ENCODE results near the gene NKAIN2. TPM values are rescaled to one million over a fixed set of nuclear protein-coding genes. Genes with fewer than 3 reads are reported as not detected.

The NKAIN2 gene
- total RNA-seq, 4 donors from 2014 or later = 0.31 to 0.58 (median 0.39) TPM; not detected in 1

DNA sequence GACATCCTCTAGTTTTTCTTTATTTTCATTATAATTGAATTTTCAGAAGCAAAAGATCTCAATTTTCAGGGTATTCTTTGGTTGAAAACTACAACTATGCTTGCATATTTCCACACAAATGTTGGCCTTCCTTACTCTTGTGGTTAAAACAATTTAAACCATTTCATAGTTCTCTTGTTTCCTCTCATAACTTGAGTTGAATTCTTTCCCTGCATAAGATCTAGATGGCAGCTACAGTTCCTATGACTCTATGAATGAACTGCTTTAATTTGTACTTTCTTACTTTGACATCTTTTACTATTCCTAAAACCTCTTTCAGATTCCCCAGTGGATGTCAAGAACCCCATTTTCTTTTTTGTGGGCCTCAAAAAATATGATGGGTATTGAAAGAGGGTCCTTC lies 564.5 kb downstream of the NKAIN2 start:
- ATAC-seq (no peak), DNase-seq (no peak)
- Histone ChIP-seq H3K27ac (no peak overlapping the region), H3K36me3 (no peaks in the 10 kb centered on the region), H3K4me3 (no peak overlapping the region), H3K27me3 (no peaks in the 10 kb centered on the region), H3K9me3 (no peaks in the 10 kb centered on the region), H3K4me1 (no peaks in the 10 kb centered on the region)
- intact Hi-C loops (cut with DNase I; ENCODE audit: low total_unique reads) = no loop called here
- TF ChIP-seq, protein P1, sequence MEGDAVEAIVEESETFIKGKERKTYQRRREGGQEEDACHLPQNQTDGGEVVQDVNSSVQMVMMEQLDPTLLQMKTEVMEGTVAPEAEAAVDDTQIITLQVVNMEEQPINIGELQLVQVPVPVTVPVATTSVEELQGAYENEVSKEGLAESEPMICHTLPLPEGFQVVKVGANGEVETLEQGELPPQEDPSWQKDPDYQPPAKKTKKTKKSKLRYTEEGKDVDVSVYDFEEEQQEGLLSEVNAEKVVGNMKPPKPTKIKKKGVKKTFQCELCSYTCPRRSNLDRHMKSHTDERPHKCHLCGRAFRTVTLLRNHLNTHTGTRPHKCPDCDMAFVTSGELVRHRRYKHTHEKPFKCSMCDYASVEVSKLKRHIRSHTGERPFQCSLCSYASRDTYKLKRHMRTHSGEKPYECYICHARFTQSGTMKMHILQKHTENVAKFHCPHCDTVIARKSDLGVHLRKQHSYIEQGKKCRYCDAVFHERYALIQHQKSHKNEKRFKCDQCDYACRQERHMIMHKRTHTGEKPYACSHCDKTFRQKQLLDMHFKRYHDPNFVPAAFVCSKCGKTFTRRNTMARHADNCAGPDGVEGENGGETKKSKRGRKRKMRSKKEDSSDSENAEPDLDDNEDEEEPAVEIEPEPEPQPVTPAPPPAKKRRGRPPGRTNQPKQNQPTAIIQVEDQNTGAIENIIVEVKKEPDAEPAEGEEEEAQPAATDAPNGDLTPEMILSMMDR (IDR thresholded peaks at IDR 0.05 in 4 of 5, conservative IDR thresholded peaks at IDR 0.05 in 1 of 5) = no peak
- no peak for TF ChIP-seq POLR2A (IDR thresholded peaks at IDR 0.05)
- in situ Hi-C loops (cut with MboI; ENCODE audit: low sequenced_read_pairs in 4 of 4) = no loop called here

GRCh38 chr6:124371974-124372475 lies 568.4 kb downstream of the NKAIN2 start:
- H3K27me3 ChIP-seq = no peaks in the 10 kb centered on the region
- ATAC-seq = no peak

GRCh38 chr6:124373386-124373785 lies 569.7 kb downstream of the NKAIN2 start:
- Histone ChIP-seq H3K27me3 (no peaks in the 10 kb centered on the region), H3K27ac (no peak overlapping the region), H3K36me3 (no peaks in the 10 kb centered on the region), H3K4me1 (no peaks in the 10 kb centered on the region), H3K9me3 (no peaks in the 10 kb centered on the region), H3K4me3 (no peak overlapping the region)
- ATAC-seq (no peak), DNase-seq (no peak)
- intact Hi-C loops (cut with DNase I; ENCODE audit: low total_unique reads) = no loop called here
- no peak for TF ChIP-seq POLR2A (IDR thresholded peaks at IDR 0.05)
- TF ChIP-seq, protein P1 (IDR thresholded peaks at IDR 0.05 in 4 of 5, conservative IDR thresholded peaks at IDR 0.05 in 1 of 5) = no peak
- in situ Hi-C loops (cut with MboI; ENCODE audit: low sequenced_read_pairs in 4 of 4) = no loop called here

More at GRCh38 chr6:124371974-124372475, 568.4 kb downstream of the NKAIN2 start:
- DNase-seq = no peak
- H3K4me3 ChIP-seq = no peak overlapping the region
- no peaks in the 10 kb centered on the region for H3K4me1 ChIP-seq
- in situ Hi-C loops (cut with MboI; ENCODE audit: low sequenced_read_pairs in 4 of 4) = no loop called here
- no peaks in the 10 kb centered on the region for H3K9me3 ChIP-seq
- TF ChIP-seq POLR2A (IDR thresholded peaks at IDR 0.05) = no peak
- TF ChIP-seq, protein P1 (IDR thresholded peaks at IDR 0.05 in 4 of 5, conservative IDR thresholded peaks at IDR 0.05 in 1 of 5) = no peak
- intact Hi-C loops (cut with DNase I; ENCODE audit: low total_unique reads) = no loop called here
- H3K27ac ChIP-seq = no peak overlapping the region
- H3K36me3 ChIP-seq = no peaks in the 10 kb centered on the region

GRCh38 chr6:124389127-124389526 lies 585.5 kb downstream of the NKAIN2 start:
- DNase-seq (no peak), ATAC-seq (no peak)
- Histone ChIP-seq H3K27me3 (no peaks in the 10 kb centered on the region), H3K9me3 (no peaks in the 10 kb centered on the region), H3K4me1 (no peaks in the 10 kb centered on the region), H3K4me3 (no peak overlapping the region), H3K27ac (no peak overlapping the region), H3K36me3 (no peaks in the 10 kb centered on the region)
- intact Hi-C loops (cut with DNase I; ENCODE audit: low total_unique reads) (no loop called here), in situ Hi-C loops (cut with MboI; ENCODE audit: low sequenced_read_pairs in 4 of 4) (no loop called here)
- TF ChIP-seq POLR2A (IDR thresholded peaks at IDR 0.05) = no peak
- TF ChIP-seq, protein P1 (IDR thresholded peaks at IDR 0.05 in 4 of 5, conservative IDR thresholded peaks at IDR 0.05 in 1 of 5) = no peak

DNA sequence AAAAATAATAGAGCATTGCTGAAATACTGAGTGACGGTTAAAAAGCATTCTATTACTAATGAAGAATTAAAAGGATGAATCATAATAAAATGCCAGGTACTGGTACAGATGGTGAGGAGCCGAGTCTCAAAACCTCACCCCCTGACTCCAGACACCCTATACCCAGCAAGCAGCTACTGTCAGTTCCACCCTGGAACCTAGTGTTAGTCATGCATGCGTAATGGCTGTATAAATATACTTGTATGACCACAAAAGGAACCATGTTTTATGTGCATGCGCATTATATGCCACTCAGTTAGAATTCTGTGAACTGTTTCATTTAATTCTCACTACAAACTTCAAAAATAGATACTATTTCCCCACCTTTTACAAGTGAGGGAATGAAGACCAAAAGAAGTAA lies 589.9 kb downstream of the NKAIN2 start:
- Histone ChIP-seq H3K27me3 (no peaks in the 10 kb centered on the region), H3K27ac (no peak overlapping the region), H3K4me3 (no peak overlapping the region), H3K4me1 (no peaks in the 10 kb centered on the region), H3K36me3 (no peaks in the 10 kb centered on the region), H3K9me3 (no peaks in the 10 kb centered on the region)
- ATAC-seq = no peak
- in situ Hi-C loops (cut with MboI; ENCODE audit: low sequenced_read_pairs in 4 of 4) (no loop called here), intact Hi-C loops (cut with DNase I; ENCODE audit: low total_unique reads) (no loop called here)
- DNase-seq = no peak
- no peak for TF ChIP-seq POLR2A (IDR thresholded peaks at IDR 0.05)
- TF ChIP-seq, protein P1 (IDR thresholded peaks at IDR 0.05 in 4 of 5, conservative IDR thresholded peaks at IDR 0.05 in 1 of 5) = no peak
